CD4-positive, alpha-beta T cell (primary cell): Measurements from ENCODE around the gene LINC00305. TPM values are rescaled to one million over a fixed set of nuclear protein-coding genes. Genes with fewer than 3 reads are reported as not detected.

Experiments
- ATAC-seq: fragments of 200-7000 bp; cut with Tn5 transposase; one replicate; pipeline ENCODE4 v1.10.0; 2022; ENCODE audit warnings: mild to moderate bottlenecking; ENCODE audit not compliant: poor library complexity
- CTCF ChIA-PET: fragments of 350-600 bp; sonication (Branson Sonifier 250); formaldehyde crosslinking; loops from one replicate; lab custom pipeline; 2021; ENCODE audit warnings: antibody characterized with exemption, inconsistent platforms; lab: Charles Lee
- POLR2A ChIA-PET: fragments of 350-600 bp; sonication (Branson Sonifier 250); formaldehyde crosslinking; loops from one replicate; lab custom pipeline; 2021; ENCODE audit warnings: antibody characterized with exemption, inconsistent platforms; lab: Charles Lee
- DNase-seq, 14 experiments: peaks; one replicate each; pipeline ENCODE4 v3.0.0-alpha.2; 2013 to 2020; ENCODE audit warnings: mixed read lengths in 2 of 14
- H3K27ac ChIP-seq, 2 donors: one replicate each; pipeline versions ENCODE4 v1.5.1 to v1.7.0; 2013; ENCODE audit warnings: low read length in 2 of 2, low read depth in 1 of 2, mild to moderate bottlenecking in 1 of 2
- H3K27me3 ChIP-seq, 2 experiments: 1 replicate in 1 of 2; 2 replicates in 1 of 2; pipeline versions ENCODE4 v1.6.1 to v1.7.0; 2013; ENCODE audit warnings: low read length in 2 of 2, control low read depth in 1 of 2, mild to moderate bottlenecking in 1 of 2, moderate library complexity in 1 of 2; ENCODE audit not compliant: insufficient read depth in 2 of 2, control insufficient read depth in 1 of 2
- H3K36me3 ChIP-seq: one replicate; pipeline ENCODE4 v1.6.1; 2013; ENCODE audit warnings: low read length, control low read depth; ENCODE audit not compliant: insufficient read depth
- H3K4me1 ChIP-seq: one replicate; pipeline ENCODE4 v1.6.1; 2013; ENCODE audit warnings: low read length, control low read depth; ENCODE audit not compliant: insufficient read depth
- H3K4me3 ChIP-seq: one replicate; pipeline ENCODE4 v1.5.1; 2013; ENCODE audit warnings: mild to moderate bottlenecking, low read length, moderate library complexity
- H3K9me3 ChIP-seq, 2 experiments: 1 replicate in 1 of 2; 2 replicates in 1 of 2; pipeline versions ENCODE4 v1.6.1 to v1.7.0; 2013; ENCODE audit warnings: low read length in 2 of 2, mild to moderate bottlenecking in 2 of 2, control low read depth in 1 of 2, moderate library complexity in 1 of 2; ENCODE audit not compliant: control insufficient read depth in 1 of 2, insufficient read depth in 1 of 2
- H3K27ac Mint-ChIP-seq: one replicate; pipeline ENCODE4 v1.8.0; 2020; ENCODE audit warnings: mixed read lengths
- H3K27me3 Mint-ChIP-seq: one replicate; pipeline ENCODE4 v1.8.0; 2021; ENCODE audit warnings: mixed read lengths
- H3K36me3 Mint-ChIP-seq: one replicate; pipeline ENCODE4 v1.8.0; 2021; ENCODE audit warnings: low read depth, mixed read lengths
- H3K4me1 Mint-ChIP-seq: one replicate; pipeline ENCODE4 v1.8.0; 2021; ENCODE audit warnings: low read depth, mixed read lengths
- H3K4me3 Mint-ChIP-seq: one replicate; pipeline ENCODE4 v1.8.0; 2020; ENCODE audit warnings: mild to moderate bottlenecking, mixed read lengths
- H3K9me3 Mint-ChIP-seq: one replicate; pipeline ENCODE4 v1.8.0; 2020; ENCODE audit warnings: mixed read lengths
- CTCF ChIP-seq: fragments of 200-600 bp; IDR thresholded peaks from one replicate; pipeline ENCODE4 v1.8.0; 2022; ENCODE audit warnings: antibody characterized with exemption, mild to moderate bottlenecking
- intact Hi-C, 2 experiments: fragments of 100-400 bp; cut with DNase I in 1 of 2; cut with micrococcal nuclease in 1 of 2; formaldehyde crosslinking; loops; one replicate each; pipeline versions ENCODE4 v1.15.1 to v1.9.0; 2023 to 2025; cut with DNase I, micrococcal nuclease
- total RNA-seq, 174 experiments: library from RNA in 2 of 174; stranded (reverse) in 2 of 174; gene quantifications; one replicate each; pipeline ENCODE4 v1.2.3 and lab custom pipeline; 2021 to 2026

The LINC00305 gene
- total RNA-seq, 2 experiments from 2014 or later = not detected

- TF ChIP-seq CTCF = no peak
- no peak for ATAC-seq
- CTCF ChIA-PET = no interaction called here
Measured at GRCh38 chr18:64183665-64184064, 34.8 kb upstream of the LINC00305 start.

GRCh38 chr18:64180617-64181016, 31.7 kb upstream of the LINC00305 start:
- Mint-ChIP-seq H3K27ac (no peak overlapping the region), H3K36me3 (no peaks in the 10 kb centered on the region), H3K27me3 (peaks cover 9% of the 10 kb centered on the region), H3K9me3 (no peaks in the 10 kb centered on the region), H3K4me1 (no peaks in the 10 kb centered on the region), H3K4me3 (no peak overlapping the region)
- CTCF ChIA-PET = no interaction called here
- intact Hi-C loops = no loop called here
- ATAC-seq = no peak
- no peak for TF ChIP-seq CTCF
- Histone ChIP-seq H3K4me1 (no peaks in the 10 kb centered on the region), H3K27me3 (no peaks in the 10 kb centered on the region), H3K27ac (no peak overlapping the region), H3K36me3 (no peaks in the 10 kb centered on the region), H3K9me3 (no peaks in the 10 kb centered on the region), H3K4me3 (no peak overlapping the region)
- POLR2A ChIA-PET = no interaction called here
- DNase-seq = no peak

More at GRCh38 chr18:64183665-64184064, 34.8 kb upstream of the LINC00305 start:
- Mint-ChIP-seq H3K27me3 (peaks cover 11% of the 10 kb centered on the region), H3K36me3 (no peaks in the 10 kb centered on the region), H3K27ac (no peak overlapping the region), H3K9me3 (no peaks in the 10 kb centered on the region), H3K4me3 (no peak overlapping the region), H3K4me1 (no peaks in the 10 kb centered on the region)
- Histone ChIP-seq H3K36me3 (no peaks in the 10 kb centered on the region), H3K9me3 (no peaks in the 10 kb centered on the region), H3K27me3 (no peaks in the 10 kb centered on the region), H3K27ac (no peak overlapping the region), H3K4me3 (no peak overlapping the region), H3K4me1 (no peaks in the 10 kb centered on the region)
- POLR2A ChIA-PET = no interaction called here
- intact Hi-C loops = no loop called here
- no peak for DNase-seq

- Mint-ChIP-seq H3K27me3 (peaks cover 9% of the 10 kb centered on the region), H3K27ac (no peak overlapping the region), H3K36me3 (no peaks in the 10 kb centered on the region), H3K4me3 (no peak overlapping the region), H3K9me3 (no peaks in the 10 kb centered on the region), H3K4me1 (no peaks in the 10 kb centered on the region)
- ATAC-seq (no peak), DNase-seq (no peak)
- Histone ChIP-seq H3K9me3 (no peaks in the 10 kb centered on the region), H3K4me1 (no peaks in the 10 kb centered on the region), H3K36me3 (no peaks in the 10 kb centered on the region), H3K27ac (no peak overlapping the region), H3K27me3 (no peaks in the 10 kb centered on the region), H3K4me3 (no peak overlapping the region)
- intact Hi-C loops = no loop called here
- ChIA-PET CTCF (no interaction called here), POLR2A (no interaction called here)
- no peak for TF ChIP-seq CTCF
Measured at GRCh38 chr18:64180171-64180570, 31.3 kb upstream of the LINC00305 start.
